Measurements from ENCODE around the gene C2orf92. TPM values are rescaled to one million over a fixed set of nuclear protein-coding genes. Genes with fewer than 3 reads are reported as not detected.
A peak's percentile ranks its signal among the peaks of the same experiment; 100 is the strongest.
"Not testable (repeated sequence)": the region's sequence is repeated elsewhere in the genome, so short reads cannot be mapped to it uniquely, and the experiment has no call there.

C2orf92 gene
- total RNA-seq, 1 donor from 2014 or later = 11.0 TPM

DNA sequence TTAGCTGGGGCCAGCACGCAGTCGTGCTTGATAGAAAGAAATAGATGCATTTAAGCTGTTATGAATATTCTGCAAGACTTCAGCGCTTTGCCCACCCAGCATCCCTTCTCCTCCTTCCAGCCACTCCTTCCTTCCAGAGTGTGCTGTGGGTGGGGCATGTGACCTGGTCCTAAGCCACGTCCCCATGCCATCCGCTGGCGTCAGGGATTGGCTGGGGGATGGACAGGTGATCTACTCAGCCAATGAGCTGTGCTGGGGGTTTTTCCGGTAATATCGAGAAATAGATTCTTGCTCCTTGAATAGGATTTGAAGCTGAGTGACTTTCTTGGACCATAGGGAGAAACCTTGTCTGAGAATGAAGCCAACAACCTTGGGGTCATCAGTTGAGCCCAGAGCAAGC lies 39.1 kb downstream of the C2orf92 start:
- Histone ChIP-seq H3K36me3 (no peaks in the 10 kb centered on the region), H3K27me3 (no peaks in the 10 kb centered on the region), H3K4me3 (no peak overlapping the region), H3K9me3 (no peaks in the 10 kb centered on the region), H3K4me1 (no peaks in the 10 kb centered on the region), H3K27ac (no peak overlapping the region)
- intact Hi-C loops (cut with DNase I) = loop anchor here (10.0 kb wide), 1 partner anchor 1476 kb away; the partner anchor contains the start of genes MITD1 and MRPL30
- no peak for DNase-seq (ENCODE audit: extremely low spot score in 2 of 2)
- no peak for TF ChIP-seq POLR2AphosphoS5 (IDR thresholded peaks at IDR 0.05; ENCODE audit: insufficient read depth in 1 of 2, low read depth in 1 of 2)
- TF ChIP-seq POLR2A (IDR thresholded peaks at IDR 0.05) = no peak
- no peak for TF ChIP-seq CTCF (IDR thresholded peaks at IDR 0.05)

DNA sequence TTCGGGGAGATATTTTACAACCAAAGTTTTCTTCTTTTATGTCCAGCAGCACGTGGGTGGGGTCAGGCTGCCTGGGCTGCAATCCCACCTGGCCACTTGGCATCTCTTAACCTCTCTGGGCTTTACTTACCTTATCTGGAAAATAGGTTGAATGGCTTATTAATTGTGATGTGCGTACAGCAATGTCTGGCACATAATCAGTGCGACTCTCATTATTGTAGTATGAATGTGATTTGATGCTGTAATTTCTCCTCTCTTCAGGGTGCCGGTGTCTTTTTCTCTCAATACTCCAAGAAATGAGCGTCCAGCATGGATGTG lies 41.8 kb downstream of the C2orf92 start:
- Histone ChIP-seq H3K36me3 (no peaks in the 10 kb centered on the region), H3K27ac (no peak overlapping the region), H3K4me1 (no peaks in the 10 kb centered on the region), H3K9me3 (no peaks in the 10 kb centered on the region), H3K27me3 (no peaks in the 10 kb centered on the region), H3K4me3 (no peak overlapping the region)
- TF ChIP-seq POLR2A (IDR thresholded peaks at IDR 0.05) = no peak
- TF ChIP-seq CTCF (IDR thresholded peaks at IDR 0.05) = no peak
- no peak for TF ChIP-seq POLR2AphosphoS5 (IDR thresholded peaks at IDR 0.05; ENCODE audit: insufficient read depth in 1 of 2, low read depth in 1 of 2)
- no peak for DNase-seq (ENCODE audit: extremely low spot score in 2 of 2)
- intact Hi-C loops (cut with DNase I) = no loop called here

GRCh38 chr2:97712175-97712574 lies 42.7 kb downstream of the C2orf92 start:
- H3K36me3 ChIP-seq; H3K4me3 ChIP-seq; intact Hi-C loops (cut with DNase I); H3K27me3 ChIP-seq; H3K4me1 ChIP-seq; DNase-seq (ENCODE audit: extremely low spot score in 2 of 2); H3K9me3 ChIP-seq; H3K27ac ChIP-seq: not testable (repeated sequence)

- H3K27ac ChIP-seq = no peak overlapping the region
- intact Hi-C loops (cut with DNase I) = no loop called here
- DNase-seq (ENCODE audit: extremely low spot score in 2 of 2) = no peak
- H3K4me1 ChIP-seq = no peaks in the 10 kb centered on the region
- H3K27me3 ChIP-seq = no peaks in the 10 kb centered on the region
- TF ChIP-seq POLR2A (IDR thresholded peaks at IDR 0.05) = no peak
- no peak for TF ChIP-seq POLR2AphosphoS5 (IDR thresholded peaks at IDR 0.05; ENCODE audit: insufficient read depth in 1 of 2, low read depth in 1 of 2)
- no peak for TF ChIP-seq CTCF (IDR thresholded peaks at IDR 0.05)
- no peaks in the 10 kb centered on the region for H3K36me3 ChIP-seq
- H3K4me3 ChIP-seq = no peak overlapping the region
- H3K9me3 ChIP-seq = no peaks in the 10 kb centered on the region
These were observed 43.3 kb downstream of the C2orf92 start for GRCh38 chr2:97712693-97713295.

DNA sequence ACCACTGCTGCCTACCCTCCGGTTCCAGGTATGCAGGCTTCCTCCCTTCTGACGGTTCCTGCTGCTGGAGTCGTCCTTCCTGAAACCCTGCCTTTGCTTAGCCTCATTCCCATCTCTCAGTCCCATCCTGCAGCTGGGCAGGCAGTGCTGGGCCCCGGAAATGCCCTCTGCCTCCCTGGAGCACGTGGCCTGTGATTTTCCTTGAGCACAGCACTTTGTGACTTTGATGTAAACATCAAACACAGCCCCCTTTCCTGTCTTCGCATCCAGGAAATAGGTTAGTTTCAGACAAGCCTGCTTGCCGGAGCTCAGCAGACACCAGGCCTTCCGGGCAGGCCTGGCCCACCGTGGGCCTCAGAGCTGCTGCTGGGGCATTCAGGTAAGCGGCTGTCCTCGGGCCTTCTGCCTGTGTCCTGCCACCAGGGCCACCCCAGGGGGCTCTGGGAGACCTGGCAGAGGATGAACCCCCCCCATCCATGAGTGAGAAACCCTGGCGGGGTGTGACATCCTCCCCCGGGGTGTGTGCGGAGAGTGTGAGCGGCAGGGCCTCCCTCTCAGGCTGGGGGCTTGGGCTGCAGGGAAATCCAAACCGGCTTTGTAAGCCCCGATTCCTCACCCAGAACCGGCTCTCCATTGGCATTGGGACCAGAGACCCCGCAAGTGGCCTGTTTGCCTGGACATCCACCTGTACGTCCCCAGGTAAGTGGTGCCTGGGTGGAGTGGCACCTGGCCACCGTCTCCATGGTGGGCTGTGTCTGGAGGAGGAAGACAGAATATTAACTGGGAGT lies 44.0 kb downstream of the C2orf92 start, which contains the start of gene ZAP70:
Gene ZAP70 (plus strand): TSS at position 281 of the 788 bp plus-strand sequence. CDS start 10,461 bp downstream, outside the sequence.
- no peaks in the 10 kb centered on the region for H3K27me3 ChIP-seq
- DNase-seq (ENCODE audit: extremely low spot score in 2 of 2) = no peak
- no peaks in the 10 kb centered on the region for H3K9me3 ChIP-seq
- no peaks in the 10 kb centered on the region for H3K36me3 ChIP-seq
- peak within 1 kb of the TSS in 1 of 2 donors; percentile 25 for H3K4me3 ChIP-seq
- no peak within 1 kb of the TSS for H3K27ac ChIP-seq
- intact Hi-C loops (cut with DNase I) = no loop called here
- TF ChIP-seq POLR2AphosphoS5 (IDR thresholded peaks at IDR 0.05; ENCODE audit: insufficient read depth in 1 of 2, low read depth in 1 of 2) (peak in 1 of 2 donors; percentile 27), CTCF (IDR thresholded peaks at IDR 0.05) (no peak)
- H3K4me1 ChIP-seq = no peaks in the 10 kb centered on the region

Data from vagina (tissue), 2 donors.